Omental fat pad (tissue), 4 donors: ENCODE results near the gene PTPRD. TPM values are rescaled to one million over a fixed set of nuclear protein-coding genes. Genes with fewer than 3 reads are reported as not detected.
A peak's percentile ranks its signal among the peaks of the same experiment; 100 is the strongest.

Source experiments
- ATAC-seq: fragments of 150-250 bp; one replicate; pipeline ENCODE4 v1.9.1; 2016; ENCODE audit warnings: mild to moderate bottlenecking, moderate library complexity; ENCODE audit not compliant: low FRiP score
- DNase-seq: peaks from one replicate; pipeline ENCODE4 v3.0.0-alpha.2; 2019; ENCODE audit warnings: low spot score
- CTCF ChIP-seq, 3 donors: fragments of 450-650 bp; IDR thresholded peaks; one replicate each; pipeline ENCODE4 v1.5.1; 2016 to 2017; ENCODE audit warnings: antibody characterized with exemption in 3 of 3, mild to moderate bottlenecking in 3 of 3, moderate library complexity in 2 of 3
- total RNA-seq, 4 donors: library from RNA; depleted of rRNA; stranded (reverse); fragments of >200 nt; gene quantifications; one replicate each; pipeline ENCODE4 v1.1.0, GENCODE V29; 2016

Gene PTPRD
- total RNA-seq, 4 donors from 2014 or later = 3.5 to 34.2 (median 11.2) TPM

- ATAC-seq = no peak
- DNase-seq = no peak
- TF ChIP-seq CTCF (IDR thresholded peaks at IDR 0.05) = no peak
These were observed 1743.0 kb downstream of the PTPRD start for GRCh38 chr9:8869812-8870211.

GRCh38 chr9:8868632-8869031 is 1744.2 kb downstream of the PTPRD start:
- TF ChIP-seq CTCF (IDR thresholded peaks at IDR 0.05) = no peak
- ATAC-seq = no peak
- no peak for DNase-seq

- DNase-seq (no peak), ATAC-seq (no peak)
- no peak for TF ChIP-seq CTCF (IDR thresholded peaks at IDR 0.05)
These were observed 1745.7 kb downstream of the PTPRD start for GRCh38 chr9:8867148-8867547.

- no peak for DNase-seq
- ATAC-seq = peak; percentile 55
- no peak for TF ChIP-seq CTCF (IDR thresholded peaks at IDR 0.05)
These were observed 1748.3 kb downstream of the PTPRD start for GRCh38 chr9:8864545-8864896.

GRCh38 chr9:8863886-8864544 is 1748.8 kb downstream of the PTPRD start:
- ATAC-seq = peak; percentile 88
- no peak for TF ChIP-seq CTCF (IDR thresholded peaks at IDR 0.05)
- DNase-seq = no peak

- no peak for ATAC-seq
- TF ChIP-seq CTCF (IDR thresholded peaks at IDR 0.05) = no peak
- DNase-seq = no peak
These were observed 1749.7 kb downstream of the PTPRD start for GRCh38 chr9:8863069-8863468.

GRCh38 chr9:8860925-8861324 is 1751.9 kb downstream of the PTPRD start:
- DNase-seq = no peak
- TF ChIP-seq CTCF (IDR thresholded peaks at IDR 0.05) = no peak
- no peak for ATAC-seq
